Fibroblast of lung (primary cell): ENCODE measurements around the gene MAPK4.

Experiments
- CTCF ChIP-seq, 2 donors: IDR thresholded peaks in 1 of 2; conservative IDR thresholded peaks in 1 of 2; 1 replicate in 1 of 2; 2 replicates in 1 of 2; pipeline ENCODE4 v1.5.1; 2011 to 2012; ENCODE audit warnings: low read length in 2 of 2, control low read depth in 1 of 2, inconsistent platforms in 1 of 2, low read depth in 1 of 2, mild to moderate bottlenecking in 1 of 2
- EZH2 ChIP-seq: IDR thresholded peaks from 2 replicates; pipeline ENCODE4 v1.5.1; 2012; ENCODE audit warnings: low read length, control low read depth, mild to moderate bottlenecking; ENCODE audit errors: missing control alignments

- no peak for TF ChIP-seq CTCF (conservative IDR thresholded peaks at IDR 0.05 in 1 of 2, IDR thresholded peaks at IDR 0.05 in 1 of 2; ENCODE audit: low read depth in 1 of 2, low read length in 2 of 2)
- TF ChIP-seq EZH2, result no peak
Measured at GRCh38 chr18:50638884-50639420, 79.1 kb downstream of the MAPK4 start.
